ENCODE data around the gene MT3. TPM values are rescaled to one million over a fixed set of nuclear protein-coding genes. Genes with fewer than 3 reads are reported as not detected.

MT3 gene
- total and polyA plus RNA-seq, 2 of the 8 experiments (the other 6 are each of a cell fraction or from before 2014, with no cell fraction given): 0.17 TPM; not detected in 1

DNA sequence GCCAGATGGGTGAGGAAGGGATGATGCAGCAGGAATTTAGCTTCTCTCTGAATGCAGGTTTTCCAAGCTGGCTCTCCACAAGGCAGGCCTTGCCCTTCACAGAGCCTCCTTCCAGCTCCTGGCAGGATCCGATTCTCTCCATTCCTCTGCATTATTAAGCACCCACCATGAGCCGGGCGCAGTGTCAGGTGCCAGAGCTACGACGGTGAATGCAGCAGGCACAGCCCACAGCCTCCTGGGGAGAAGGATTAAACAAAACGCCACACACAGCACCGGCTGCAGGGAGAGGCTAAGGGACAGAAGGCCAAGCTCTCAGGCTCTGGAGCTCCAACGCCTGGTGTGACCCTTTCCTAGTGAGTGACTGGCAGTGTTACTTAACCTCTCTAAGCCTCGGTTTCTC, 12.0 kb downstream of the MT3 start (continued):
- no peak for TF ChIP-seq CBX5 (IDR thresholded peaks at IDR 0.05; ENCODE audit: low read depth, low read length)

Data from H1 (cell line).